ENCODE data around the gene CACNG3.

- TF ChIP-seq POLR2A (IDR thresholded peaks at IDR 0.05) (no peak), CTCF (IDR thresholded peaks at IDR 0.05) (no peak)
Measured at GRCh38 chr16:24262816-24263215, 6.7 kb downstream of the CACNG3 start.

Measured in adrenal gland (tissue), 5 donors.